IMR-90 (cell line): ENCODE measurements around the gene KDM4B. TPM values are rescaled to one million over a fixed set of nuclear protein-coding genes. Genes with fewer than 3 reads are reported as not detected.

Source experiments
- ATAC-seq: fragments of 200-7000 bp; cut with Tn5 transposase; 2 replicates; pipeline ENCODE4 v1.9.1; 2020; ENCODE audit warnings: low read depth, mild to moderate bottlenecking, moderate library complexity
- BruUV-seq: library from RNA; stranded (reverse); fragments of 400-500 nt; replicated peaks from 2 replicates; lab custom pipeline; 2021; lab: Mats Ljungman, UMichigan
- CTCF ChIA-PET: fragments of 300-600 bp; formaldehyde crosslinking; extraction: SDS; loops from one replicate; lab custom pipeline; 2021; ENCODE audit warnings: antibody characterized with exemption; lab: Yijun Ruan, JAX
- POLR2A ChIA-PET: fragments of 300-600 bp; sonication (Branson Sonifier 250); formaldehyde crosslinking; loops from one replicate; lab custom pipeline; 2022; ENCODE audit warnings: antibody characterized with exemption; ENCODE audit not compliant: unreplicated experiment; lab: Charles Lee
- DNase-seq: peaks from one replicate; pipeline ENCODE4 v3.0.0; 2013
- H2AFZ ChIP-seq: replicated peaks from 2 replicates; pipeline ENCODE3; 2013; ENCODE audit warnings: low read length, mild to moderate bottlenecking; ENCODE audit not compliant: poor library complexity
- H2AK5ac ChIP-seq: 2 replicates; pipeline ENCODE4 v1.6.1; 2013; ENCODE audit warnings: low read depth, low read length, inconsistent platforms
- H2AK9ac ChIP-seq: replicated peaks from 2 replicates; pipeline ENCODE3; 2013; ENCODE audit warnings: mild to moderate bottlenecking, low read depth, low read length, moderate library complexity; ENCODE audit not compliant: poor library complexity
- H2BK120ac ChIP-seq: 2 replicates; pipeline ENCODE4 v1.6.1; 2013; ENCODE audit warnings: low read depth, low read length, inconsistent platforms
- H2BK15ac ChIP-seq: 3 replicates; pipeline ENCODE4 v1.6.1; 2013; ENCODE audit warnings: low read depth, low read length, inconsistent platforms
- H2BK20ac ChIP-seq: 2 replicates; pipeline ENCODE4 v1.6.1; 2013; ENCODE audit warnings: low read depth, mild to moderate bottlenecking, inconsistent platforms, low read length, moderate library complexity
- H2BK5ac ChIP-seq: 2 replicates; pipeline ENCODE4 v1.6.1; 2013; ENCODE audit warnings: mild to moderate bottlenecking, low read depth, low read length, inconsistent platforms; ENCODE audit not compliant: poor library complexity, severe bottlenecking
- H3K14ac ChIP-seq: replicated peaks from 2 replicates; pipeline ENCODE4 v1.6.1; 2013; ENCODE audit warnings: low read depth, low read length, inconsistent platforms
- H3K18ac ChIP-seq: 2 replicates; pipeline ENCODE4 v1.6.1; 2013; ENCODE audit warnings: low read depth, low read length, control low read depth
- H3K23ac ChIP-seq: 2 replicates; pipeline ENCODE4 v1.6.1; 2013; ENCODE audit warnings: low read depth, low read length, inconsistent platforms
- H3K27ac ChIP-seq: 2 replicates; pipeline ENCODE4 v1.5.1; 2013; ENCODE audit warnings: mild to moderate bottlenecking, control low read depth, low read length; ENCODE audit not compliant: insufficient read depth
- H3K27me3 ChIP-seq: 2 replicates; pipeline ENCODE4 v1.6.1; 2013; ENCODE audit warnings: low read length; ENCODE audit not compliant: control insufficient read depth, insufficient read depth
- H3K36me3 ChIP-seq: 2 replicates; pipeline ENCODE4 v1.6.1; 2013; ENCODE audit warnings: low read length, mixed read lengths; ENCODE audit not compliant: control insufficient read depth, insufficient read depth
- H3K4ac ChIP-seq: 2 replicates; pipeline ENCODE4 v1.6.1; 2013; ENCODE audit warnings: low read depth, low read length, inconsistent platforms
- H3K4me1 ChIP-seq: 2 replicates; pipeline ENCODE4 v1.6.1; 2013; ENCODE audit warnings: low read length, mixed read lengths; ENCODE audit not compliant: control insufficient read depth, insufficient read depth
- H3K4me2 ChIP-seq: 2 replicates; pipeline ENCODE4 v1.6.1; 2013; ENCODE audit warnings: low read depth, mild to moderate bottlenecking, control low read depth, low read length, moderate library complexity
- H3K4me3 ChIP-seq: 2 replicates; pipeline ENCODE4 v1.5.1; 2013; ENCODE audit warnings: low read depth, mild to moderate bottlenecking, control low read depth, low read length, moderate library complexity; ENCODE audit not compliant: insufficient read depth
- H3K56ac ChIP-seq: 2 replicates; pipeline ENCODE4 v1.6.1; 2013; ENCODE audit warnings: low read length, inconsistent platforms; ENCODE audit not compliant: insufficient read depth; ENCODE audit errors: extremely low read depth
- H3K79me1 ChIP-seq, 2 experiments: 2 replicates each; pipeline ENCODE4 v1.6.1; 2013; ENCODE audit warnings: low read length in 2 of 2, inconsistent platforms in 1 of 2, low read depth in 1 of 2
- H3K9ac ChIP-seq: 2 replicates; pipeline ENCODE4 v1.6.1; 2013; ENCODE audit warnings: low read depth, low read length, control low read depth
- H3K9me1 ChIP-seq: 2 replicates; pipeline ENCODE4 v1.6.1; 2013; ENCODE audit warnings: low read length, inconsistent platforms; ENCODE audit not compliant: insufficient read depth
- H3K9me3 ChIP-seq: 2 replicates; pipeline ENCODE4 v1.6.1; 2013; ENCODE audit warnings: low read length; ENCODE audit not compliant: control insufficient read depth, insufficient read depth
- H4K20me1 ChIP-seq: 2 replicates; pipeline ENCODE4 v1.6.1; 2013; ENCODE audit warnings: low read length, inconsistent platforms; ENCODE audit not compliant: insufficient read depth
- H4K5ac ChIP-seq: 2 replicates; pipeline ENCODE4 v1.6.1; 2013; ENCODE audit warnings: mild to moderate bottlenecking, low read depth, low read length, control low read depth
- H4K8ac ChIP-seq, 2 experiments: 2 replicates each; pipeline ENCODE4 v1.6.1; 2013; ENCODE audit warnings: low read depth in 2 of 2, low read length in 2 of 2, control low read depth in 1 of 2, inconsistent platforms in 1 of 2
- H4K91ac ChIP-seq: 2 replicates; pipeline ENCODE4 v1.6.1; 2013; ENCODE audit warnings: low read depth, low read length, inconsistent platforms; ENCODE audit not compliant: insufficient read depth
- CEBPB ChIP-seq: IDR thresholded peaks from 2 replicates; pipeline ENCODE4 v1.6.1; 2012; ENCODE audit warnings: low read depth, low read length, improper control_type of control experiment
- CHD1 ChIP-seq: IDR thresholded peaks from 2 replicates; pipeline ENCODE4 v1.6.1; 2012; ENCODE audit warnings: low read depth, low read length, improper control_type of control experiment
- CTCF ChIP-seq: conservative IDR thresholded peaks from 2 replicates; pipeline ENCODE4 v1.5.1; 2012; ENCODE audit warnings: mild to moderate bottlenecking, low read depth, low read length, improper control_type of control experiment
- ELK1 ChIP-seq: fragments of 150-350 bp; IDR thresholded peaks from 2 replicates; pipeline ENCODE4 v1.6.1; 2016; ENCODE audit warnings: low read depth, mild to moderate bottlenecking, low read length, moderate library complexity, borderline replicate concordance
- FOS ChIP-seq: fragments of 150-350 bp; IDR thresholded peaks from 2 replicates; pipeline ENCODE4 v1.6.1; 2016; ENCODE audit warnings: low read depth, low read length
- MAFK ChIP-seq: IDR thresholded peaks from 2 replicates; pipeline ENCODE4 v1.6.1; 2012; ENCODE audit warnings: low read depth, low read length, improper control_type of control experiment
- MAZ ChIP-seq: IDR thresholded peaks from 2 replicates; pipeline ENCODE4 v1.6.1; 2012; ENCODE audit warnings: low read depth, mild to moderate bottlenecking, low read length, improper control_type of control experiment, moderate library complexity, borderline replicate concordance
- MXI1 ChIP-seq: IDR thresholded peaks from 2 replicates; pipeline ENCODE4 v1.6.1; 2012; ENCODE audit warnings: low read depth, mild to moderate bottlenecking, low read length, moderate library complexity, borderline replicate concordance
- NFE2L2 ChIP-seq: fragments of 150-350 bp; IDR thresholded peaks from 2 replicates; pipeline ENCODE4 v1.6.1; 2016; ENCODE audit warnings: low read depth, mild to moderate bottlenecking, low read length
- POLR2A ChIP-seq: IDR thresholded peaks from 2 replicates; pipeline ENCODE4 v1.6.1; 2012; ENCODE audit warnings: mild to moderate bottlenecking, low read depth, low read length
- RCOR1 ChIP-seq: IDR thresholded peaks from 2 replicates; pipeline ENCODE4 v1.6.1; 2012; ENCODE audit warnings: mild to moderate bottlenecking, low read length, improper control_type of control experiment; ENCODE audit not compliant: insufficient replicate concordance
- RFX5 ChIP-seq: IDR thresholded peaks from 2 replicates; pipeline ENCODE4 v1.8.0; 2012; ENCODE audit warnings: low read depth, mild to moderate bottlenecking, low read length, moderate library complexity
- SMC3 ChIP-seq: fragments of 150-350 bp; IDR thresholded peaks from 2 replicates; pipeline ENCODE4 v1.6.1; 2016; ENCODE audit warnings: low read depth, mild to moderate bottlenecking, antibody characterized with exemption, low read length, moderate library complexity
- USF2 ChIP-seq: fragments of 150-350 bp; IDR thresholded peaks from 2 replicates; pipeline ENCODE4 v1.6.1; 2017; ENCODE audit warnings: mild to moderate bottlenecking, antibody characterized with exemption, low read length, low read depth
- WGBS, 2 experiments: methylation state at CpG; one replicate each; pipeline versions ENCODE4 v1.1.5 to v1.1.7; 2013; ENCODE audit warnings: missing lambda C conversion rate in 2 of 2; ENCODE audit not compliant: insufficient read length in 1 of 2; ENCODE audit errors: extremely low coverage in 2 of 2; 5-methylcytosine and 5-hydroxymethylcytosine counted together
- dilution Hi-C: fragments of 300-500 bp; cut with HindIII; formaldehyde crosslinking; loops from one replicate; pipeline ENCODE4 v1.14.3; 2018; ENCODE audit warnings: low sequenced_read_pairs; ENCODE audit not compliant: unreplicated experiment
- in situ Hi-C: fragments of 300-500 bp; cut with MboI; formaldehyde crosslinking; loops from 3 replicates; pipeline ENCODE4 v1.14.3; 2019; ENCODE audit warnings: low sequenced_read_pairs, inconsistent platforms, mixed read lengths
- intact Hi-C: fragments of 100-400 bp; cut with micrococcal nuclease; formaldehyde crosslinking; loops from 2 replicates; pipeline ENCODE4 v1.10.0; 2022
- polyA plus RNA-seq, 3 experiments: library from polyadenylated mRNA; depleted of rRNA; stranded (reverse); fragments of >200 nt; gene quantifications; 2 replicates each; pipeline ENCODE4 v1.2.3, GENCODE V29; 2012; ENCODE audit warnings: low replicate concordance in 1 of 3
- total RNA-seq: library from RNA; depleted of rRNA; stranded (reverse); fragments of >200 nt; gene quantifications from 2 replicates; pipeline ENCODE4 v1.2.3, GENCODE V29; 2012

KDM4B gene
- total and polyA plus RNA-seq, 2 of the 4 experiments (the other 2 are of a cell fraction) = 5.0 to 17.9 TPM

GRCh38 chr19:5052515-5052914 is 83.6 kb downstream of the KDM4B start:
- H4K8ac ChIP-seq = no peak overlapping the region
- H2BK5ac ChIP-seq = no peak overlapping the region
- no peak overlapping the region for H4K91ac ChIP-seq
- intact Hi-C loops (no loop called here), in situ Hi-C loops (loop anchor here (5.0 kb wide), 1 partner anchor 525 kb away; no protein-coding TSS in a partner anchor), dilution Hi-C loops (no loop called here)
- no peak overlapping the region for H3K4me3 ChIP-seq
- H2AK9ac ChIP-seq = peak overlapping the region; percentile 55
- no peak overlapping the region for H3K14ac ChIP-seq
- no peak overlapping the region for H3K18ac ChIP-seq
- DNase-seq (no peak), ATAC-seq (no peak)
- no TSS peak for BruUV-seq
- H3K27ac ChIP-seq = no peak overlapping the region
- peaks cover 32% of the 10 kb centered on the region for H3K36me3 ChIP-seq
- ChIA-PET CTCF (no interaction called here), POLR2A (no interaction called here)
- H4K20me1 ChIP-seq = peaks cover 60% of the 10 kb centered on the region
- no peak overlapping the region for H2BK15ac ChIP-seq
- no peak overlapping the region for H3K9ac ChIP-seq
- H3K27me3 ChIP-seq = no peaks in the 10 kb centered on the region
- no peak overlapping the region for H2BK120ac ChIP-seq
- TF ChIP-seq CTCF (no peak), FOS (no peak), POLR2A (no peak), RCOR1 (no peak), RFX5 (no peak), USF2 (no peak), ELK1 (no peak), SMC3 (no peak), MAFK (no peak), CHD1 (no peak), NFE2L2 (no peak), CEBPB (no peak), MAZ (no peak), MXI1 (no peak)
- no peak overlapping the region for H2BK20ac ChIP-seq
- WGBS, 2 experiments = 96% methylated on average over 7 of the region's 13 CpGs; no CpG with 5 or more reads in 1 of the 2 experiments
- H4K5ac ChIP-seq = no peak overlapping the region
- no peak overlapping the region for H2AK5ac ChIP-seq
- no peak overlapping the region for H3K23ac ChIP-seq
- H3K56ac ChIP-seq = no peak overlapping the region
- H2AFZ ChIP-seq = no peak overlapping the region
- H3K4ac ChIP-seq = no peak overlapping the region
- H3K4me1 ChIP-seq = peaks cover 12% of the 10 kb centered on the region
- no peak overlapping the region for H3K4me2 ChIP-seq
- peaks cover 2% of the 10 kb centered on the region; the same call in 1 of the 2 replicates for H3K9me1 ChIP-seq
- H3K9me3 ChIP-seq = no peaks in the 10 kb centered on the region
- peaks cover 6 to 61% of the 10 kb centered on the region in 2 experiments for H3K79me1 ChIP-seq
